Erythroblast (primary cell): Measurements from ENCODE around the gene GRPEL1.
A peak's percentile ranks its signal among the peaks of the same experiment; 100 is the strongest.

Source experiments
- DNase-seq, 2 experiments: peaks; one replicate each; lab custom pipeline; 2025; lab: John Stamatoyannopoulos, UW
- GATA1 ChIP-seq: IDR thresholded peaks from 2 replicates; pipeline ENCODE4 v1.6.1; 2011; ENCODE audit warnings: low read depth, mild to moderate bottlenecking, control low read depth, low read length, moderate library complexity
- POLR2A ChIP-seq: IDR thresholded peaks from 2 replicates; pipeline ENCODE4 v1.6.1; 2011; ENCODE audit warnings: mild to moderate bottlenecking, low read length

The GRPEL1 gene

GRCh38 chr4:7067452-7068278 is at the start of gene GRPEL1:
GRPEL1 (minus strand) TSS chr4:7068064; CDS start chr4:7068032, 32 bp downstream.
- TF ChIP-seq GATA1 (no peak), POLR2A (peak; percentile 97)
- peak; percentile 100 for DNase-seq

GRCh38 chr4:7116705-7117104 is 48.8 kb upstream of the GRPEL1 start:
- TF ChIP-seq GATA1 (no peak), POLR2A (no peak)
- no peak for DNase-seq

DNA sequence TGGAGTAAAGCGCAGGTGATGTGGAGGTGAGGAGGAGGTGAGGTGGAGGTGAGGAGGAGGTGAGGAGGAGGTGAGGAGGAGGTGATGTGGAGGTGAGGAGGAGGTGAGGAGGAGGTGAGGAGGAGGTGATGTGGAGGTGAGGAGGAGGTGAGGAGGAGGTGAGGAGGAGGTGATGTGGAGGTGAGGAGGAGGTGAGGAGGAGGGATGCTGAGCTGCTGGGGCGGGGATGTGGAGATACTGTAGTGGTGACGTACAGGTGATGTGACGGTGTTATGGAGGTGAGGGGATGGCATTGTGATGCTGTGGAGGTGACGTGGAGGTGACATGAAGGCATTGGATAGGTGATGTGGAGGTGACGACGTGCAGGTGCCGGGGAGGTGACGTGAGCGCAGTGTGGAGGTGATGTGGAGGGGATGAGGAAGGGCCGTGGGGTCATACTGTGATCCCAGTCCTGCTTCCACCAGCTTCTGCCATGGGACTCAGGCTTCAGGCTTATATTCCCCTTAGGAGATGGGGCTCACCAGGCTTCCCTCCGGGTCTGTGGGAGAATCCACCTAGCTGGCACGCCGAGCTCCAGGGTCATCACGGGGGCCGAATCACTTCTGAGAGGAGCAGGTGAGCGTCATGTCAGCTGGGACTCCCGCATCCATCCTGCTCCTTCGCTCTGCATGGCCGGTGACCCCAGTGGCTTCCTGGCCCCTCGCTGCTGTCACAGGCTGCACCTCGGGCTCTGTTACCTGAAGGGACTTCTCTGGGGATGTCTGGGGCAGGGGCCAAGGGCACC is 47.9 kb upstream of the GRPEL1 start:
- DNase-seq: no peak
- TF ChIP-seq POLR2A (no peak), GATA1 (no peak)

GRCh38 chr4:7112656-7113055 is 44.8 kb upstream of the GRPEL1 start:
- no peak for TF ChIP-seq GATA1
- TF ChIP-seq POLR2A: no peak
- no peak for DNase-seq

DNA sequence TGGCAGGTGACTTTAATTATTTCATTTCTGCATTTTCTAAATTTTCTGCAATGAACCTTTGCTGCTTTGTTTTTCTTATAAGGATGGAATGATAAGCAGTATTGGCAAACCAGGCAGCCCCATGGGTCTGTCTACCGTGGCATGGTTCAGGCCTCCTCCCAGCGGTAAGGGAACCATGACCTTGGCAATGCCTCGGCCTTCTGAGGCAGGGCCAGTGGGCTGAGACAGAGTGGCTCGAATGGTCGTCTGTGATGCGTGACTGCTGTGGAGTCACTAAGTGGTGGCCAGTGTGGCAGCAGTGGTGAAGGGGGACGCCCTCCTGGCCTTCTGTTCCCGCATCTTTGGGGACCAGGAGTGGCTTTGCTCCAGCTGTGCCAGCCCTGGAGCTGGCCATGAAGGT is 43.6 kb upstream of the GRPEL1 start:
- TF ChIP-seq GATA1 (no peak), POLR2A (no peak)
- DNase-seq: no peak

GRCh38 chr4:7110546-7110945 is 42.7 kb upstream of the GRPEL1 start:
- no peak for DNase-seq
- no peak for TF ChIP-seq GATA1
- TF ChIP-seq POLR2A: no peak

GRCh38 chr4:7109169-7109568 is 41.3 kb upstream of the GRPEL1 start:
- no peak for DNase-seq
- TF ChIP-seq GATA1 (no peak), POLR2A (no peak)

DNA sequence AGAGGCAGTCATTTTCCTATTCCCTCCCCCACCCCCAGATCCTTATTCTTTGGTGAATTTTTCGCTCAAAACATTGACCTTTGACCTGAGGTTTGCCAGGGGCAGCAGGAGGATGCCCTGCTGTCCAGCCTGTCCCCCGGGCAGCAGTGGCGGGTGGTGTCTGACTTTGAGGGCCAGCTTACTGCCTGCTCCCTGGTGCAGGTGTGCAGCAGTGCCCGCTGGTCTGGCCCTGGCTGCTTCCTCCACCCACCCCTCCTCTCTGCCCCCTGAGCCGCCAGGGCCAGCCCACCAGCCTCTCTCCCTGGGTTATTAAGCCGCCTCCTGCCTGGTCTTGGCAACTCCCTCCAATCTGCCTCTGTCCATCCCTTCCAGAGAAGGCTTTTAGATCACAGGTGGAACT is 40.8 kb upstream of the GRPEL1 start:
- TF ChIP-seq GATA1 (no peak), POLR2A (no peak)
- DNase-seq: no peak

- TF ChIP-seq GATA1: no peak
- no peak for TF ChIP-seq POLR2A
- no peak for DNase-seq
Measured at GRCh38 chr4:7108046-7108625, 40.3 kb upstream of the GRPEL1 start.

- TF ChIP-seq POLR2A: no peak
- no peak for DNase-seq
Measured at GRCh38 chr4:7107166-7107905, 39.5 kb upstream of the GRPEL1 start.

DNA sequence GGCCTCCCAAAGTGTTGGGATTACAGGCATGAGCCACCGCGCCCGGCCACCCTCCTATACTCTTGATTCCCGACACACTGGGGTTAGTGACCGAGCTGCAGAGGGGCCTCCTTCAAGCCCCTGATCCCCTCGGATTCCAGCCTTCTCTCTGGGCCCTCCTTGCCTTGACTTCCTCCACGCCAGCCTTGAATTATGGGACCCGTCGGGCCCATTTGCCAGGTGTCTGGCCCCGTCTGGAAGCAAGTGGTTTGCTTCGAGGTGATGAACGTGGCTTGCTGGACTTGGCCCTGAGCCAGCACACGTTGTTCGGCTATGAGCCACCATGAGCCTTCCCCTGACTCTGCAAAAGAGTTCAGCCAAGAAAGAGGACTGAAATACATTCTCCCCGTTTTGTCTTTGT is 37.4 kb upstream of the GRPEL1 start:
- DNase-seq: peak in 1 of 2 experiments; percentile 7

DNA sequence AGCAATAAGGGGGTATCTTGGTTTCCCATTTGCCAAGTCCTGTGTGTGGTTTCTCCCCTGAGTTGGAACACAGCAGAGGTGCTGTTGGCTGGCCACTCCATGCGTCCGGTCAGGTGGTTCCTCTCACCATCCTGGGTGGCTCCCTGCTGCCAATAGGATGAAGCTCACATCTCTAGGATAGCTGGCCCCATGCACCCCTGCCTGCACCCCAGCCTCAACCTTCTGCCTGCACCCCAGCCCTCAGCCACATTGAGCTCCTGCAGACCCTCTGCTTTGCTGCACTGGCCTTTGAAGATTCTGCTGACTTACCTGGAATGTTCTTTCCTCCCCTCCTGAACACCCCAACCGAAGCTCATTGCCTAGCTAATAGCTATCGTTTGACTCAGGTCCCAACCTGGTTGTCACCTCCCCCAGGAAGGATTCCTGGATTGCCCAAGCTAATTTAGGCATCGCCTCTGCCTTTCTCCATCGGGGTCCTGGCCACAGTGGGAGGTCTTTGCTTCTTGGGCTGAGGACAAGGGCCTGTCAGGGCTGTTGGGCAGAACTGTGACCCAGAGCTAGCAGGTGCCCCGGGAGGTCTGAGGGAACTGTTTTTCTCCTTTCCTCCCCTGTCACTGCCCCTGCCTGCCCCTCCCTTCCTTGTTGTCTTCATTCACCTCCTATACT is 36.6 kb upstream of the GRPEL1 start:
- no peak for DNase-seq

More for the DNA sequence above, 37.4 kb upstream of the GRPEL1 start:
- no peak for TF ChIP-seq GATA1
- TF ChIP-seq POLR2A: no peak

DNA sequence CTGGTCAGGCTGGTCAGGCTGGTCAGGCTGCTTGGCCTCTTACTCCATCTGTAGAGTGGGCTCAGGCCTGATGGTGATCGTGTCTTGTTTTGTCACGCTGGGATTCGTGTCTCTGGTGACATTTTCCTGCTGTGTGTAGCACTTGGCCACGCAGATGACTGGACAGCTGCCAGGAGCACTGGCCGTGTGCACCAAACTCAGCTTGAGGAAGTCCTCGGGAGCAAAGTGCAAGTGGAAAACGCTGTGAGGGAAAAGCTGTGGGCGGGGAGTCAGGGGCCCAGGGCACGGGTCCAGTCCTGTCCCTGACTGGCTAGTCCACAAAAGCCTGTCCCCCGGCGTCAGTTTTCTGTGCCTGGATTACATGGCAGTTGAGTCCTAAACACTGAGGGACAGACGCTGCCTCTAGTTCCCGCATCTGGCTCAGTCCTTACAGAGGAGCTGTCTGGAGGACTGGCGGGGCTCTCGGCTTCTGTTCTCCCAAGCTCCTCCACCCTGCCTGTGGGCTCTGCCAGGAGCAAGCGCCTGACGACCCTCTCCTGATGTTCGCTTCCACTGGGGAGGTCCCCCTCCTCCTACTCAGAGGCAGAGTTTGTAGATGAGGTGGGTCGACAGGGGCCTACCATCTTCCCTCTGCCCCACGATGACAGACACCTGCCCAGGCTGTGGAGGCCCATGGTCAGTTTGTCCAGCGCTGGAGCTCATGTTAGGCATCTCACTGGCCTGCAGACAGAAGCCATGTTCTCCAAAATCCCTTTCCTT is 35.9 kb upstream of the GRPEL1 start:
- TF ChIP-seq GATA1: no peak
- no peak for TF ChIP-seq POLR2A
- DNase-seq: no peak

More for the DNA sequence above, 36.6 kb upstream of the GRPEL1 start:
- TF ChIP-seq POLR2A (no peak), GATA1 (no peak)
